HEK293 (cell line): Measurements from ENCODE around the gene IRF2BPL.

ENCODE experiments used
- OSR2 ChIP-seq: fragments of 450-650 bp; formaldehyde crosslinking; IDR thresholded peaks from 2 replicates; pipeline ENCODE4 v1.5.1; 2016; ENCODE audit warnings: missing biosample characterization, missing genetic modification characterization
- PRDM1 ChIP-seq: fragments of 450-650 bp; formaldehyde crosslinking; IDR thresholded peaks from 2 replicates; pipeline ENCODE4; 2016; ENCODE audit warnings: missing biosample characterization, missing genetic modification characterization
- ZBTB17 ChIP-seq: fragments of 450-650 bp; formaldehyde crosslinking; IDR thresholded peaks from 2 replicates; pipeline ENCODE4 v1.5.1; 2016; ENCODE audit warnings: missing biosample characterization, missing genetic modification characterization
- ZBTB26 ChIP-seq: fragments of 450-650 bp; formaldehyde crosslinking; optimal IDR thresholded peaks from 2 replicates; pipeline ENCODE3; 2016; ENCODE audit warnings: missing biosample characterization, mild to moderate bottlenecking, missing genetic modification characterization
- ZBTB8A ChIP-seq: fragments of 450-650 bp; formaldehyde crosslinking; IDR thresholded peaks from 2 replicates; pipeline ENCODE4 v1.5.1; 2016; ENCODE audit warnings: missing biosample characterization, missing genetic modification characterization
- ZNF169 ChIP-seq: fragments of 450-650 bp; formaldehyde crosslinking; IDR thresholded peaks from 2 replicates; pipeline ENCODE4 v1.5.1; 2016; ENCODE audit warnings: missing biosample characterization, missing genetic modification characterization
- ZNF19 ChIP-seq: fragments of 450-650 bp; formaldehyde crosslinking; IDR thresholded peaks from 2 replicates; pipeline ENCODE4; 2016; ENCODE audit warnings: missing biosample characterization, missing genetic modification characterization, low read depth
- ZNF341 ChIP-seq: fragments of 450-650 bp; formaldehyde crosslinking; IDR thresholded peaks from 2 replicates; pipeline ENCODE4; 2016; ENCODE audit warnings: low read depth, missing biosample characterization, missing genetic modification characterization
- ZNF362 ChIP-seq: fragments of 450-650 bp; formaldehyde crosslinking; IDR thresholded peaks from 2 replicates; pipeline ENCODE4 v1.5.1; 2016; ENCODE audit warnings: missing biosample characterization, missing genetic modification characterization
- ZNF394 ChIP-seq: fragments of 450-650 bp; formaldehyde crosslinking; IDR thresholded peaks from 2 replicates; pipeline ENCODE4 v1.5.1; 2016; ENCODE audit warnings: missing biosample characterization, missing genetic modification characterization, mild to moderate bottlenecking, moderate library complexity, borderline replicate concordance
- ZNF404 ChIP-seq: fragments of 450-650 bp; formaldehyde crosslinking; IDR thresholded peaks from 2 replicates; pipeline ENCODE4 v1.5.1; 2017; ENCODE audit warnings: missing biosample characterization, missing genetic modification characterization
- ZNF426 ChIP-seq: fragments of 450-650 bp; formaldehyde crosslinking; IDR thresholded peaks from 2 replicates; pipeline ENCODE4 v1.5.1; 2017; ENCODE audit warnings: missing biosample characterization, missing genetic modification characterization, mild to moderate bottlenecking, inconsistent platforms, moderate library complexity
- ZNF544 ChIP-seq: fragments of 450-650 bp; formaldehyde crosslinking; IDR thresholded peaks from 2 replicates; pipeline ENCODE4 v1.5.0; 2017; ENCODE audit warnings: missing biosample characterization, missing genetic modification characterization
- ZNF549 ChIP-seq: fragments of 450-650 bp; IDR thresholded peaks from 2 replicates; pipeline ENCODE4 v1.5.1; 2018; ENCODE audit warnings: missing biosample characterization, missing genetic modification characterization, mild to moderate bottlenecking, inconsistent platforms, moderate library complexity
- ZNF560 ChIP-seq: fragments of 450-650 bp; formaldehyde crosslinking; IDR thresholded peaks from 2 replicates; pipeline ENCODE4 v1.5.1; 2017; ENCODE audit warnings: missing biosample characterization, missing genetic modification characterization, borderline replicate concordance
- ZNF600 ChIP-seq: fragments of 450-650 bp; formaldehyde crosslinking; IDR thresholded peaks from 2 replicates; pipeline ENCODE4 v1.5.1; 2016; ENCODE audit warnings: missing biosample characterization, missing genetic modification characterization
- ZNF626 ChIP-seq: fragments of 450-650 bp; sonication (Bioruptor Pico); formaldehyde crosslinking; IDR thresholded peaks from 2 replicates; pipeline ENCODE4 v1.5.1; 2018; ENCODE audit warnings: missing biosample characterization, missing genetic modification characterization, inconsistent platforms
- ZNF645 ChIP-seq: fragments of 450-650 bp; formaldehyde crosslinking; IDR thresholded peaks from 2 replicates; pipeline ENCODE4; 2016; ENCODE audit warnings: missing biosample characterization, missing genetic modification characterization
- ZNF658 ChIP-seq: fragments of 450-650 bp; formaldehyde crosslinking; IDR thresholded peaks from 2 replicates; pipeline ENCODE4; 2016; ENCODE audit warnings: missing biosample characterization, missing genetic modification characterization
- ZNF660 ChIP-seq: fragments of 450-650 bp; IDR thresholded peaks from 2 replicates; pipeline ENCODE4 v1.5.1; 2018; ENCODE audit warnings: missing biosample characterization, mild to moderate bottlenecking, missing genetic modification characterization
- ZNF692 ChIP-seq: fragments of 450-650 bp; formaldehyde crosslinking; IDR thresholded peaks from 2 replicates; pipeline ENCODE4 v1.5.1; 2016; ENCODE audit warnings: missing biosample characterization, missing genetic modification characterization
- ZNF830 ChIP-seq: fragments of 450-650 bp; IDR thresholded peaks from 2 replicates; pipeline ENCODE4 v1.5.0; 2018; ENCODE audit warnings: missing biosample characterization, missing genetic modification characterization, low read depth, mild to moderate bottlenecking, moderate library complexity
- ZNF837 ChIP-seq: fragments of 450-650 bp; formaldehyde crosslinking; IDR thresholded peaks from 2 replicates; pipeline ENCODE4 v1.5.1; 2016; ENCODE audit warnings: missing biosample characterization, missing genetic modification characterization
- ZSCAN16 ChIP-seq: fragments of 450-650 bp; formaldehyde crosslinking; IDR thresholded peaks from 2 replicates; pipeline ENCODE4 v1.5.1; 2016; ENCODE audit warnings: missing biosample characterization, missing genetic modification characterization
- TF ChIP-seq, protein P1 (sequence below): fragments of 450-650 bp; formaldehyde crosslinking; IDR thresholded peaks from 2 replicates; pipeline ENCODE4 v1.5.1; 2016; ENCODE audit warnings: missing biosample characterization, missing genetic modification characterization
- TF ChIP-seq, protein P2 (sequence below): fragments of 450-650 bp; formaldehyde crosslinking; IDR thresholded peaks from 2 replicates; pipeline ENCODE4 v1.5.1; 2017; ENCODE audit warnings: missing biosample characterization, missing genetic modification characterization

IRF2BPL gene

DNA sequence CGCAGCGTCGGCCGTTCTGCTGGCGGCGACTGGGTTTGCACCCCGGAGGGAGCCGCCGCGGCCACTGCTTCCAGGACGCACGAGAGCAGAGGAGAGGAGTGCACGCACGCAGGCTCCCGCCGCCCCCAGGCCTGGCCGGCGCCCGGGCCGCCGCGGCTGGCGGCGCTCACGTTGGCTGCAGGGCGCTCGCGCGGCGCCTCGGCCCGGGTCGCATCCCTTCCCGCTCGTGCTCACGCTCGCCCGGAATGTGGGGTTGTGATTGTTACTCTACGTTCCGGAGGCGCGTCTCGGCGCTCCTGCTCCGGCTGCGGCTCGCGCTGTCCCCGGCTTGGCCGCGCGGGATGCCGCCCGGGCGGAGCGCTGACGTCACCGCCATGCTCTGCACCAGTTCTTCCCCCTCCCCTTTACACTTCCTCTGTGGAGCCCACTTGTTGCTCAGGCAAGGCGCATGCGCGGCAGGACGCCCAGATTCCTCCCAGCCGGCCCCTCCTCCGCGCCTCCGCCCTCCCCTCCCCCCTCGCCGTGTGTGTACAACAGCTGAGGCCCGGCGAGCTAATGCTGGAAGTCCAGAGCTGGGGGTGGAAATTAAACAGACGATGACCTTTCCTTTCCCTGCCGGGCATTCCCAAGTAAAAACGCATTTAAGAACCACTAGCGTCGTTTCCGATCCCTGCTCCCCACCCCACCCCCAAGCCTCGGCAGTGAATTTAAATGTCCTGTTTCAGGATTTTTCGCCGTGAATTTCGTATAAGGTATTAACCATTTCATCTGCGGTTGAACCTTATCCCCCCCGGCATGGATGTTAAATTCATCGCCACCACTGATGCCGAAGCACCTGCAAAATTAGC is at the start of gene IRF2BPL (continued):
- no peak for TF ChIP-seq ZNF362
- no peak for TF ChIP-seq OSR2
- TF ChIP-seq, protein P1, sequence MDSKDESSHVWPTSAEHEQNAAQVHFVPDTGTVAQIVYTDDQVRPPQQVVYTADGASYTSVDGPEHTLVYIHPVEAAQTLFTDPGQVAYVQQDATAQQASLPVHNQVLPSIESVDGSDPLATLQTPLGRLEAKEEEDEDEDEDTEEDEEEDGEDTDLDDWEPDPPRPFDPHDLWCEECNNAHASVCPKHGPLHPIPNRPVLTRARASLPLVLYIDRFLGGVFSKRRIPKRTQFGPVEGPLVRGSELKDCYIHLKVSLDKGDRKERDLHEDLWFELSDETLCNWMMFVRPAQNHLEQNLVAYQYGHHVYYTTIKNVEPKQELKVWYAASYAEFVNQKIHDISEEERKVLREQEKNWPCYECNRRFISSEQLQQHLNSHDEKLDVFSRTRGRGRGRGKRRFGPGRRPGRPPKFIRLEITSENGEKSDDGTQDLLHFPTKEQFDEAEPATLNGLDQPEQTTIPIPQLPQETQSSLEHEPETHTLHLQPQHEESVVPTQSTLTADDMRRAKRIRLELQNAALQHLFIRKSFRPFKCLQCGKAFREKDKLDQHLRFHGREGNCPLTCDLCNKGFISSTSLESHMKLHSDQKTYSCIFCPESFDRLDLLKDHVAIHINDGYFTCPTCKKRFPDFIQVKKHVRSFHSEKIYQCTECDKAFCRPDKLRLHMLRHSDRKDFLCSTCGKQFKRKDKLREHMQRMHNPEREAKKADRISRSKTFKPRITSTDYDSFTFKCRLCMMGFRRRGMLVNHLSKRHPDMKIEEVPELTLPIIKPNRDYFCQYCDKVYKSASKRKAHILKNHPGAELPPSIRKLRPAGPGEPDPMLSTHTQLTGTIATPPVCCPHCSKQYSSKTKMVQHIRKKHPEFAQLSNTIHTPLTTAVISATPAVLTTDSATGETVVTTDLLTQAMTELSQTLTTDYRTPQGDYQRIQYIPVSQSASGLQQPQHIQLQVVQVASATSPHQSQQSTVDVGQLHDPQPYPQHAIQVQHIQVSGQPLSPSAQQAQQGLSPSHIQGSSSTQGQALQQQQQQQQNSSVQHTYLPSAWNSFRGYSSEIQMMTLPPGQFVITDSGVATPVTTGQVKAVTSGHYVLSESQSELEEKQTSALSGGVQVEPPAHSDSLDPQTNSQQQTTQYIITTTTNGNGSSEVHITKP (tag by site-specific recombination): peak; percentile 88
- no peak for TF ChIP-seq ZNF645 (tag by site-specific recombination)
- TF ChIP-seq, protein P2, sequence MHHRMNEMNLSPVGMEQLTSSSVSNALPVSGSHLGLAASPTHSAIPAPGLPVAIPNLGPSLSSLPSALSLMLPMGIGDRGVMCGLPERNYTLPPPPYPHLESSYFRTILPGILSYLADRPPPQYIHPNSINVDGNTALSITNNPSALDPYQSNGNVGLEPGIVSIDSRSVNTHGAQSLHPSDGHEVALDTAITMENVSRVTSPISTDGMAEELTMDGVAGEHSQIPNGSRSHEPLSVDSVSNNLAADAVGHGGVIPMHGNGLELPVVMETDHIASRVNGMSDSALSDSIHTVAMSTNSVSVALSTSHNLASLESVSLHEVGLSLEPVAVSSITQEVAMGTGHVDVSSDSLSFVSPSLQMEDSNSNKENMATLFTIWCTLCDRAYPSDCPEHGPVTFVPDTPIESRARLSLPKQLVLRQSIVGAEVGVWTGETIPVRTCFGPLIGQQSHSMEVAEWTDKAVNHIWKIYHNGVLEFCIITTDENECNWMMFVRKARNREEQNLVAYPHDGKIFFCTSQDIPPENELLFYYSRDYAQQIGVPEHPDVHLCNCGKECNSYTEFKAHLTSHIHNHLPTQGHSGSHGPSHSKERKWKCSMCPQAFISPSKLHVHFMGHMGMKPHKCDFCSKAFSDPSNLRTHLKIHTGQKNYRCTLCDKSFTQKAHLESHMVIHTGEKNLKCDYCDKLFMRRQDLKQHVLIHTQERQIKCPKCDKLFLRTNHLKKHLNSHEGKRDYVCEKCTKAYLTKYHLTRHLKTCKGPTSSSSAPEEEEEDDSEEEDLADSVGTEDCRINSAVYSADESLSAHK (tag by site-specific recombination): peak; percentile 11; the same call in 1 of the 2 replicates
- TF ChIP-seq ZNF560: no peak
- TF ChIP-seq ZNF19 (tag by site-specific recombination): no peak
- peak; percentile 76 for TF ChIP-seq ZNF341 (tag by site-specific recombination)
- TF ChIP-seq ZNF600: peak; percentile 79
- TF ChIP-seq ZNF404 (tag by site-specific recombination): no peak
- TF ChIP-seq ZNF549 (tag by site-specific recombination): no peak
- TF ChIP-seq ZBTB26 (tag by site-specific recombination): peak; percentile 89
- TF ChIP-seq ZSCAN16: no peak
- TF ChIP-seq ZNF626: no peak
- no peak for TF ChIP-seq ZNF426 (tag by site-specific recombination)
- peak; percentile 88 for TF ChIP-seq ZBTB17
- TF ChIP-seq ZNF394 (tag by site-specific recombination): peak; percentile 38; the same call in 1 of the 2 replicates
- no peak for TF ChIP-seq ZNF169 (tag by site-specific recombination)
- no peak for TF ChIP-seq ZNF544 (tag by site-specific recombination)
- no peak for TF ChIP-seq PRDM1 (tag by site-specific recombination)
- peak; percentile 96 for TF ChIP-seq ZNF692 (tag by site-specific recombination)
- TF ChIP-seq ZNF658 (tag by site-specific recombination): no peak
- peak; percentile 66 for TF ChIP-seq ZBTB8A
- no peak for TF ChIP-seq ZNF837 (tag by site-specific recombination)
- no peak for TF ChIP-seq ZNF830 (tag by site-specific recombination)
- no peak for TF ChIP-seq ZNF660
